CD8-positive, alpha-beta memory T cell (primary cell): Measurements from ENCODE around the gene ACER1. TPM values are rescaled to one million over a fixed set of nuclear protein-coding genes. Genes with fewer than 3 reads are reported as not detected.
"Not testable (repeated sequence)": the region's sequence is repeated elsewhere in the genome, so short reads cannot be mapped to it uniquely, and the experiment has no call there.

Experiments used
- CTCF ChIA-PET: fragments of 350-600 bp; sonication (Branson Sonifier 250); formaldehyde crosslinking; loops from one replicate; lab custom pipeline; 2021; ENCODE audit warnings: antibody characterized with exemption; lab: Charles Lee
- POLR2A ChIA-PET: fragments of 350-600 bp; sonication (Branson Sonifier 250); formaldehyde crosslinking; loops from one replicate; lab custom pipeline; 2021; ENCODE audit warnings: antibody characterized with exemption; lab: Charles Lee
- DNase-seq, 5 donors: peaks; one replicate each; pipeline versions ENCODE4 v3.0.0 to v3.0.0-alpha.2; 2020 to 2022; ENCODE audit warnings: mixed read lengths in 1 of 5
- H3K27ac ChIP-seq: one replicate; pipeline ENCODE4 v1.7.0; 2013; ENCODE audit warnings: low read depth, mild to moderate bottlenecking, low read length, moderate library complexity
- H3K27me3 ChIP-seq: 2 replicates; pipeline ENCODE4 v1.7.0; 2013; ENCODE audit warnings: low read length, mild to moderate bottlenecking; ENCODE audit not compliant: insufficient read depth, poor library complexity, severe bottlenecking
- H3K36me3 ChIP-seq: 2 replicates; pipeline ENCODE4 v1.7.0; 2013; ENCODE audit warnings: mild to moderate bottlenecking, low read length, moderate library complexity; ENCODE audit not compliant: insufficient read depth
- H3K4me1 ChIP-seq: 2 replicates; pipeline ENCODE4 v1.7.0; 2013; ENCODE audit warnings: mild to moderate bottlenecking, low read length, moderate library complexity; ENCODE audit not compliant: insufficient read depth
- H3K4me3 ChIP-seq: 2 replicates; pipeline ENCODE4 v1.7.0; 2013; ENCODE audit warnings: mild to moderate bottlenecking, low read length
- H3K9me3 ChIP-seq: 2 replicates; pipeline ENCODE4 v1.7.0; 2013; ENCODE audit warnings: mild to moderate bottlenecking, low read length
- H3K27ac Mint-ChIP-seq, 8 donors: one replicate each; pipeline ENCODE4 v1.8.0; 2020 to 2021; ENCODE audit warnings: mixed read lengths in 8 of 8, mild to moderate bottlenecking in 6 of 8, inconsistent platforms in 3 of 8, moderate library complexity in 3 of 8
- H3K27me3 Mint-ChIP-seq, 2 donors: one replicate each; pipeline ENCODE4 v1.8.0; 2020 to 2021; ENCODE audit warnings: mixed read lengths in 2 of 2, mild to moderate bottlenecking in 1 of 2, moderate library complexity in 1 of 2
- H3K36me3 Mint-ChIP-seq, 3 donors: one replicate each; pipeline ENCODE4 v1.8.0; 2020 to 2021; ENCODE audit warnings: mixed read lengths in 3 of 3, inconsistent platforms in 1 of 3, mild to moderate bottlenecking in 1 of 3
- H3K4me1 Mint-ChIP-seq, 3 donors: one replicate each; pipeline ENCODE4 v1.8.0; 2020 to 2021; ENCODE audit warnings: mixed read lengths in 3 of 3, inconsistent platforms in 1 of 3, mild to moderate bottlenecking in 1 of 3
- H3K4me3 Mint-ChIP-seq, 7 donors: one replicate each; pipeline ENCODE4 v1.8.0; 2020 to 2021; ENCODE audit warnings: mixed read lengths in 7 of 7, mild to moderate bottlenecking in 6 of 7, moderate library complexity in 4 of 7, inconsistent platforms in 2 of 7
- H3K9me3 Mint-ChIP-seq, 5 donors: one replicate each; pipeline ENCODE4 v1.8.0; 2020 to 2022; ENCODE audit warnings: mixed read lengths in 5 of 5, mild to moderate bottlenecking in 3 of 5, moderate library complexity in 2 of 5, inconsistent platforms in 1 of 5
- polyA plus RNA-seq: library from polyadenylated mRNA; unstranded; fragments of 300-500 nt; fragmentation: Illumina TruSeq; gene quantifications from one replicate; pipeline ENCODE4 v1.2.3, GENCODE V29; 2021
- total RNA-seq, 2 experiments: library from RNA; stranded (reverse); gene quantifications; one replicate each; pipeline ENCODE4 v1.2.3, GENCODE V29; 2021

Gene ACER1
- total and polyA plus RNA-seq, 3 experiments from 2014 or later = 2.4 TPM; not detected in 2

DNA sequence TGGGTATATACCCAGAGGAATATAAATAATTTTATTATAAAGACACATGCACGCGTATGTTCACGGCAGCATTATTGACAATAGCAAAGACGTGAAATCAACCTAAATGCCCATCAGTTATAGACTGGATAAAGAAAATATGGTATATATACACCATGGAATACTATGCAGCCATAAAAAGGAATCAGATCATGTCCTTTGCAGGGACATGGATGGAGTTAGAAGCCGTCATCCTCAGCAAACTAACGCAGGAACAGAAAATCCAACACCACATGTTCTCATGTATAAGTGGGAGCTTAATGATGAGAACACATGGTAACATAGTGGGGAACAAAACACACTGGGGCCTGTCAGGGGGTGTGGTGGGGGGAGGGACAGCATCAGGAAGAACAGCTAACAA, 51.0 kb downstream of the ACER1 start:
- H3K36me3 ChIP-seq, H3K4me3 ChIP-seq, POLR2A ChIA-PET, H3K27me3 ChIP-seq, H3K4me1 ChIP-seq, DNase-seq, H3K36me3 Mint-ChIP-seq, H3K27ac ChIP-seq, CTCF ChIA-PET, H3K9me3 ChIP-seq, H3K27me3 Mint-ChIP-seq: not testable (repeated sequence)
- Mint-ChIP-seq H3K9me3 (peaks cover 1 to 14% (median 6%) of the 10 kb centered on the region in 5 donors), H3K4me3 (peak overlapping the region in 1 of 7 donors; percentile 61), H3K4me1 (peaks cover 19 to 25% (median 23%) of the 10 kb centered on the region in 3 donors), H3K27ac (peak overlapping the region in 1 of 8 donors; percentile 23)

GRCh38 chr19:6279931-6280591, 53.4 kb downstream of the ACER1 start, which contains the start of gene MLLT1:
Gene MLLT1 (minus strand): TSS chr19:6279975. CDS start chr19:6279784, 191 bp downstream.
- peaks cover 31 to 48% (median 46%) of the 10 kb centered on the region in 3 donors for H3K4me1 Mint-ChIP-seq
- Histone ChIP-seq H3K9me3 (no peaks in the 10 kb centered on the region), H3K4me1 (peaks cover 9% of the 10 kb centered on the region), H3K27me3 (no peaks in the 10 kb centered on the region), H3K4me3 (peak within 1 kb of the TSS; percentile 56), H3K36me3 (no peaks in the 10 kb centered on the region), H3K27ac (peak within 1 kb of the TSS; percentile 74)
- peak within 1 kb of the TSS; percentile 79 to 96 (median 84) for H3K4me3 Mint-ChIP-seq
- peaks cover 0 to 5% of the 10 kb centered on the region in 2 donors for H3K27me3 Mint-ChIP-seq
- CTCF ChIA-PET = no interaction called here
- peak within 1 kb of the TSS; percentile 74 to 98 (median 92) for H3K27ac Mint-ChIP-seq
- H3K36me3 Mint-ChIP-seq = peaks cover 0 to 5% (median 0%) of the 10 kb centered on the region in 3 donors
- H3K9me3 Mint-ChIP-seq = peaks cover 0 to under 1% (median 0%) of the 10 kb centered on the region in 5 donors
- POLR2A ChIA-PET = interaction anchor here (0.7 kb wide), 1 partner anchor 22 kb away, joined by 3 read pairs; no protein-coding TSS in a partner anchor
- peak; percentile 90 to 95 (median 92) for DNase-seq

DNA sequence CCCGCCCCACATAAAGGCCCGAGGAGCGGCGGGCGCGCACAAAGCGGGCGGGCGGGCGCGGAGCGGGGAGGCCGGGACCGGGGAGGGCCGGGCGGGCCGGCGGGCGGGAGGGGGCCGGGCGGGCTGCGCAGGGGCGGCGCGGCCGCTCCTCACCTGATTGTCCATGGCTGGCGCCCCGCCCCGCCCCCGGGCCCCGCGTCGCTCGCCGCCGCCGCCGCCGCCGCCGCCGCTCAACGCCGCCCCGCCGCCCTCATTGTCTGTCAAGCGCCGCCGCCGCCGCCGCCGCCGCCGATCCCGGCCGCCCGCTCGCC, 53.8 kb downstream of the ACER1 start:
- Mint-ChIP-seq H3K27ac (peak overlapping the region in 1 of 8 donors; percentile 82), H3K4me1 (peaks cover 32 to 53% (median 48%) of the 10 kb centered on the region in 3 donors), H3K36me3 (peaks cover 0 to 5% (median 0%) of the 10 kb centered on the region in 3 donors), H3K4me3 (peak overlapping the region in 4 of 7 donors; percentile 20 to 73 (median 49)), H3K27me3 (peaks cover 0 to 5% of the 10 kb centered on the region in 2 donors), H3K9me3 (no peaks in the 10 kb centered on the region)
- DNase-seq = no peak
- Histone ChIP-seq H3K4me3 (no peak overlapping the region), H3K36me3 (no peaks in the 10 kb centered on the region), H3K9me3 (no peaks in the 10 kb centered on the region), H3K4me1 (peaks cover 9% of the 10 kb centered on the region), H3K27ac (peak overlapping the region; percentile 74), H3K27me3 (no peaks in the 10 kb centered on the region)
- POLR2A ChIA-PET = interaction anchor here (0.5 to 0.6 kb wide), 2 partner anchors 93 to 584 kb away, joined by 4 read pairs; partner anchors contain the start of gene ALKBH7
- CTCF ChIA-PET = no interaction called here

- peak overlapping the region; percentile 79 to 96 (median 84) for H3K4me3 Mint-ChIP-seq
- H3K9me3 Mint-ChIP-seq = no peaks in the 10 kb centered on the region
- Histone ChIP-seq H3K36me3 (no peaks in the 10 kb centered on the region), H3K4me3 (peak overlapping the region; percentile 56), H3K9me3 (no peaks in the 10 kb centered on the region), H3K4me1 (peaks cover 9% of the 10 kb centered on the region), H3K27me3 (no peaks in the 10 kb centered on the region), H3K27ac (peak overlapping the region; percentile 74)
- H3K36me3 Mint-ChIP-seq = peaks cover 0 to 5% (median 0%) of the 10 kb centered on the region in 3 donors
- peak overlapping the region; percentile 73 to 98 (median 92) for H3K27ac Mint-ChIP-seq
- H3K4me1 Mint-ChIP-seq = peaks cover 32 to 59% (median 48%) of the 10 kb centered on the region in 3 donors
- H3K27me3 Mint-ChIP-seq = peaks cover 0 to 5% of the 10 kb centered on the region in 2 donors
- DNase-seq = peak in 3 of 5 donors; percentile 7 to 24 (median 10)
- ChIA-PET POLR2A (interaction anchor here (0.5 to 0.6 kb wide), 2 partner anchors 93 to 585 kb away, joined by 4 read pairs; partner anchors contain the start of gene ALKBH7), CTCF (no interaction called here)
These were observed 54.4 kb downstream of the ACER1 start for GRCh38 chr19:6278740-6279619.

- ChIA-PET POLR2A (interaction anchor here (0.5 kb wide), 1 partner anchor 13 kb away, joined by 4 read pairs; no protein-coding TSS in a partner anchor), CTCF (no interaction called here)
- H3K27ac ChIP-seq = peak overlapping the region; percentile 47
- H3K4me1 ChIP-seq = peaks cover 9% of the 10 kb centered on the region
- no peak overlapping the region for H3K4me3 ChIP-seq
- H3K36me3 ChIP-seq = no peaks in the 10 kb centered on the region
- Mint-ChIP-seq H3K9me3 (no peaks in the 10 kb centered on the region), H3K4me1 (peaks cover 38 to 67% (median 56%) of the 10 kb centered on the region in 3 donors), H3K27ac (peak overlapping the region; percentile 73 to 98 (median 92)), H3K36me3 (peaks cover 0 to 5% (median 0%) of the 10 kb centered on the region in 3 donors), H3K4me3 (peak overlapping the region; percentile 79 to 96 (median 84)), H3K27me3 (peaks cover 0 to 5% of the 10 kb centered on the region in 2 donors)
- H3K9me3 ChIP-seq = no peaks in the 10 kb centered on the region
- no peaks in the 10 kb centered on the region for H3K27me3 ChIP-seq
- DNase-seq = no peak
These were observed 55.4 kb downstream of the ACER1 start for GRCh38 chr19:6278051-6278450.

DNA sequence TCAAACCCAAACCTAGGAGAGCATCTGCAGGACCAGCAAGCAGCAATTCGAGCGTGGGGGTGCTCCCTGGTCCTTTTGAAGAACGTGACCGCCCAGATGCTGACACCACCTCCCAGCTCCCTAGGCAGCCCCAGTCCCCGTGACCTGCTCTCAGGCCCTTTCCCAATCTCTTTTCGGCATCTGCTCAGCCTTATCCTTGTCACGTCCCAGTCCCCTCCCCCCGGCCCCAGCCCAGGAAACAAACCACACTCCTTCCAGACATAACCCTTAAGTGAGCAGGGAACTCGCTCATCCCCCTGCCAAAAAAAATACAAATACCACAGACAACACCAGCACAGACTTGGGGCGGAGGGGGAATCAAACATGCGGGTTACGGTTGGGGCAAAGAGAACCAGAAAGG, 57.0 kb downstream of the ACER1 start:
- Mint-ChIP-seq H3K27ac (peak overlapping the region in 3 of 8 donors; percentile 60 to 93 (median 91)), H3K36me3 (peaks cover 0 to 8% (median 0%) of the 10 kb centered on the region in 3 donors), H3K4me1 (peaks cover 43 to 77% (median 57%) of the 10 kb centered on the region in 3 donors), H3K27me3 (peaks cover 0 to 2% of the 10 kb centered on the region in 2 donors), H3K4me3 (peak overlapping the region in 2 of 7 donors; percentile 24 to 84), H3K9me3 (no peaks in the 10 kb centered on the region)
- POLR2A ChIA-PET = no interaction called here
- H3K4me1 ChIP-seq = peaks cover 9% of the 10 kb centered on the region
- no peak overlapping the region for H3K4me3 ChIP-seq
- H3K27ac ChIP-seq = peak overlapping the region; percentile 59
- H3K27me3 ChIP-seq = no peaks in the 10 kb centered on the region
- no peaks in the 10 kb centered on the region for H3K36me3 ChIP-seq
- H3K9me3 ChIP-seq = no peaks in the 10 kb centered on the region
- CTCF ChIA-PET = interaction anchor here (1.5 to 1.6 kb wide), 2 partner anchors 8 to 11 kb away, joined by 3 to 4 read pairs; no protein-coding TSS in a partner anchor
- DNase-seq = no peak

DNA sequence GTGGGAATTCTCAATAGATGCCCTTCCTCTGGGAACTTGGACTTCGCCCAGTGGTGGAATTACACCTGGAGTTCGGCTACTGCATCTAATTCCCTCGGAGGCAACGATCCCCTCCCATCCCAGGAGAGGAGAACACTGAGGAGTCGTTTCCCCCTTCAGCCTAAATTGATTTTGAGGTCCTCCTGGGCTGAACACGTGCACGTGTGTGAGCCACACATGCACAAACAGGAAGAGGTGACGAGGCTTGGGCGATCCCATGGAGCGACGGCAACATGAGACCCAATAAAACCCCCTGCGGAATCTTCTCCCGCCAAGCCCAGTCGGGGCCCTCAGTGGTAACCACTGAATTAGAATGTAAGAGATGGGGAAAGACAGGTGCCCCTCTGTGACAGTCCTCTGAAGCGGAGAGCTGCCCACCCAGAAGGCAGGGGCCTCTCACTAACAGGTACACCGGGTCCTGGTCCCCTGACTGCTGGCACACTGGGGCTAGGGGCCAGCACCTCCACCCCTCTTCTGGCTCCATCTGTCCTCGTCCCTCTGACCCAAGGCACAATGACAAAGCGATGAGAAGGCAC, 58.2 kb downstream of the ACER1 start:
- H3K36me3 Mint-ChIP-seq = peaks cover 0 to 18% (median under 1%) of the 10 kb centered on the region in 3 donors
- CTCF ChIA-PET = no interaction called here
- H3K36me3 ChIP-seq = peaks cover 2% of the 10 kb centered on the region
- peaks cover 46 to 76% (median 57%) of the 10 kb centered on the region in 3 donors for H3K4me1 Mint-ChIP-seq
- peaks cover 9% of the 10 kb centered on the region for H3K4me1 ChIP-seq
- H3K4me3 Mint-ChIP-seq = peak overlapping the region in 1 of 7 donors; percentile 79
- DNase-seq = no peak
- H3K4me3 ChIP-seq = no peak overlapping the region
- no peaks in the 10 kb centered on the region for H3K9me3 ChIP-seq
- H3K9me3 Mint-ChIP-seq = no peaks in the 10 kb centered on the region
- no peaks in the 10 kb centered on the region for H3K27me3 ChIP-seq
- peaks cover 0 to under 1% of the 10 kb centered on the region in 2 donors for H3K27me3 Mint-ChIP-seq
- H3K27ac ChIP-seq = no peak overlapping the region
- peak overlapping the region in 4 of 8 donors; percentile 36 to 91 (median 58) for H3K27ac Mint-ChIP-seq
- POLR2A ChIA-PET = no interaction called here
